Measurements from ENCODE around the gene DNASE1L2. TPM values are rescaled to one million over a fixed set of nuclear protein-coding genes. Genes with fewer than 3 reads are reported as not detected.

Gene DNASE1L2
- polyA plus RNA-seq, 3 donors, result 1.1 TPM; not detected in 2

DNA sequence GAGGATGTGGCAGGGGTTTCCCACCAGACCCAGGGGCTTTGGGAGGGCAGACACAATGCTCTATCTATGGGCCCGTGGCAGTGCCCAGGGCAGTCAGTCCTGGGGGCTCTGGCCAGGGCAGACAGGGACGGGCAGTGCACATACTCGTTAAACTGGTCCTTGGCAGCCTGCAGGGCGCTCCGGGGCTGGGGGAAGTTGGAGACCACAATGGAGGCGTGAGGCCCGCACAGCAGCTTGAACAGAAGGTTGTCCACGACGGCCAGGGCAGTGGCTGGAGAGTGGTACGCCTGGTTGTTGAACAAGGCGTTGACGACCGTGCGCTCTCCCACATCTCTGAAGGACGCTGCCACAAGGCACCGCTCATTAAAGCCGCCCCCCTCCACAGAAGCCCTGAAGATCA, 50.3 kb downstream of the DNASE1L2 start:
- Histone ChIP-seq H3K36me3 (replicated peaks in 1 of 2; ENCODE audit: control insufficient read depth in 1 of 2, insufficient read depth in 2 of 2, low read length in 2 of 2) (no peaks in the 10 kb centered on the region), H3K4me2 (replicated peaks; ENCODE audit: extremely low read depth, low read length, poor library complexity, severe bottlenecking) (no peak overlapping the region), H3K9me3 (replicated peaks in 1 of 2; ENCODE audit: control insufficient read depth in 1 of 2, insufficient read depth in 1 of 2, low read length in 2 of 2) (no peaks in the 10 kb centered on the region), H3K4me1 (ENCODE audit: control insufficient read depth in 1 of 2, insufficient read depth in 2 of 2, low read length in 2 of 2) (no peaks in the 10 kb centered on the region), H2AFZ (ENCODE audit: insufficient read depth, low read depth, low read length, poor library complexity, severe bottlenecking) (no peak overlapping the region), H4K20me1 (ENCODE audit: insufficient read depth, low read length) (no peaks in the 10 kb centered on the region), H3K79me2 (ENCODE audit: insufficient read depth, low read length) (no peaks in the 10 kb centered on the region), H3K27ac (ENCODE audit: low read depth in 1 of 2, low read length in 2 of 2) (no peak overlapping the region), H3K9ac (ENCODE audit: insufficient read depth, low read length, poor library complexity, severe bottlenecking) (no peak overlapping the region), H3K27me3 (ENCODE audit: control insufficient read depth in 2 of 2, insufficient read depth in 2 of 2, low read length in 2 of 2) (no peaks in the 10 kb centered on the region), H3K4me3 (replicated peaks in 1 of 3; ENCODE audit: low read depth in 2 of 3, low read length in 3 of 3) (no peak overlapping the region)
- Mint-ChIP-seq H3K9me3 (no peaks in the 10 kb centered on the region), H3K4me3 (no peak overlapping the region), H3K27me3 (ENCODE audit: low read depth in 3 of 3) (peaks cover 0 to 9% (median 2%) of the 10 kb centered on the region in 3 donors), H3K4me1 (no peaks in the 10 kb centered on the region), H3K36me3 (no peaks in the 10 kb centered on the region), H3K27ac (no peak overlapping the region)
- WGBS (ENCODE audit: insufficient coverage), result 89% methylated on average over 11 of the region's 17 CpGs
- DNase-seq, result no peak
- intact Hi-C loops (cut with micrococcal nuclease), result no loop called here
- TF ChIP-seq, protein P1, sequence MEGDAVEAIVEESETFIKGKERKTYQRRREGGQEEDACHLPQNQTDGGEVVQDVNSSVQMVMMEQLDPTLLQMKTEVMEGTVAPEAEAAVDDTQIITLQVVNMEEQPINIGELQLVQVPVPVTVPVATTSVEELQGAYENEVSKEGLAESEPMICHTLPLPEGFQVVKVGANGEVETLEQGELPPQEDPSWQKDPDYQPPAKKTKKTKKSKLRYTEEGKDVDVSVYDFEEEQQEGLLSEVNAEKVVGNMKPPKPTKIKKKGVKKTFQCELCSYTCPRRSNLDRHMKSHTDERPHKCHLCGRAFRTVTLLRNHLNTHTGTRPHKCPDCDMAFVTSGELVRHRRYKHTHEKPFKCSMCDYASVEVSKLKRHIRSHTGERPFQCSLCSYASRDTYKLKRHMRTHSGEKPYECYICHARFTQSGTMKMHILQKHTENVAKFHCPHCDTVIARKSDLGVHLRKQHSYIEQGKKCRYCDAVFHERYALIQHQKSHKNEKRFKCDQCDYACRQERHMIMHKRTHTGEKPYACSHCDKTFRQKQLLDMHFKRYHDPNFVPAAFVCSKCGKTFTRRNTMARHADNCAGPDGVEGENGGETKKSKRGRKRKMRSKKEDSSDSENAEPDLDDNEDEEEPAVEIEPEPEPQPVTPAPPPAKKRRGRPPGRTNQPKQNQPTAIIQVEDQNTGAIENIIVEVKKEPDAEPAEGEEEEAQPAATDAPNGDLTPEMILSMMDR (IDR thresholded peaks at IDR 0.05), result no peak

DNA sequence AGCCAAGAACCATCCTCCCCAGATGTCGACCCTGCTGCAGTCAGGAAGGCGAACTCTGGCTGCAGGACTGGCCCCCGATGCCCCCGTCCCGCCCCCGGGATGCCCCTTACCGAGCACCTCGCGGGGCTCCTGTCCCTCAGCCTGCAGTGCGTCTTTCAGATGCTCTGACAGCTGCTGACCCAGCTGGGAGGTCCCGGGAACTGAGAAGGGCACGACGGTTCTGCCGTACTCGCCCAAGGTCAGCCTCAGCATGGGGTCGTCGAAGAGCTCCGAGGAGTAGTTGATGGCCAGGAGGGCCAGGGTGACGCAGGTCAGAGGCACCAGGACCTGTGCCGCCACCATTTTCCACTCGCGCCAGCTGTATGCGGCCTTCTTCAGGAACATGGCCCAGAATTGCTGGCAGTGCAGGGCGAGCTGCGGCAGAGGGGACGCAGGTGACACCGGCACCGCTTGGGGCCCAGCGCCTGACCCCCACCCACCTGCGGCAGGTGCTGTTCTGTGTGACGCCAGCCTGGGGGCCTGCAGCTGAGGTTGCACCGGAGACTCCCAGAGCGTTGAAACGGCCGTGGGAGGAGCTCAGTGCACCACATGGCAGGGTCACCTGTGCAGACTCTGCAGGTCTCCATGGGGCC, 51.8 kb downstream of the DNASE1L2 start:
- Histone ChIP-seq H3K4me2 (replicated peaks; ENCODE audit: extremely low read depth, low read length, poor library complexity, severe bottlenecking) (no peak overlapping the region), H3K9ac (ENCODE audit: insufficient read depth, low read length, poor library complexity, severe bottlenecking) (no peak overlapping the region), H3K4me3 (replicated peaks in 1 of 3; ENCODE audit: low read depth in 2 of 3, low read length in 3 of 3) (no peak overlapping the region), H2AFZ (ENCODE audit: insufficient read depth, low read depth, low read length, poor library complexity, severe bottlenecking) (no peak overlapping the region), H3K9me3 (replicated peaks in 1 of 2; ENCODE audit: control insufficient read depth in 1 of 2, insufficient read depth in 1 of 2, low read length in 2 of 2) (no peaks in the 10 kb centered on the region), H4K20me1 (ENCODE audit: insufficient read depth, low read length) (no peaks in the 10 kb centered on the region), H3K27me3 (ENCODE audit: control insufficient read depth in 2 of 2, insufficient read depth in 2 of 2, low read length in 2 of 2) (no peaks in the 10 kb centered on the region), H3K79me2 (ENCODE audit: insufficient read depth, low read length) (no peaks in the 10 kb centered on the region), H3K4me1 (ENCODE audit: control insufficient read depth in 1 of 2, insufficient read depth in 2 of 2, low read length in 2 of 2) (no peaks in the 10 kb centered on the region), H3K36me3 (replicated peaks in 1 of 2; ENCODE audit: control insufficient read depth in 1 of 2, insufficient read depth in 2 of 2, low read length in 2 of 2) (no peaks in the 10 kb centered on the region), H3K27ac (ENCODE audit: low read depth in 1 of 2, low read length in 2 of 2) (no peak overlapping the region)
- no peak for DNase-seq
- WGBS (ENCODE audit: insufficient coverage), result 95% methylated on average over 35 of the region's 35 CpGs
- no peaks in the 10 kb centered on the region for H3K4me1 Mint-ChIP-seq
- H3K27me3 Mint-ChIP-seq (ENCODE audit: low read depth in 3 of 3), result peaks cover 0 to 9% (median 2%) of the 10 kb centered on the region in 3 donors
- H3K27ac Mint-ChIP-seq, result peak overlapping the region in 1 of 7 donors; percentile 46
- H3K9me3 Mint-ChIP-seq, result no peaks in the 10 kb centered on the region
- H3K4me3 Mint-ChIP-seq, result no peak overlapping the region
- H3K36me3 Mint-ChIP-seq, result no peaks in the 10 kb centered on the region
- TF ChIP-seq, protein P1 (IDR thresholded peaks at IDR 0.05), result no peak
- intact Hi-C loops (cut with micrococcal nuclease), result no loop called here

Small RNA genes lying within 50 kb of the gene (small RNA-seq; reads per million reads assigned to genes)
- gene MIR3677 (ENCODE audit: insufficient read length, low read depth) (not detected), gene MIR4717 (ENCODE audit: insufficient read length, low read depth) (not detected)

Other genes with a start within 250 kb of the DNASE1L2 start
- gene SYNGR3, start 246.5 kb upstream of the DNASE1L2 start, polyA plus RNA-seq, result under 1 TPM in 2 of 3 donors, not detected in 1; 0.20 to 0.29 TPM
- 10 to 100 TPM in 1 of 3 donors, 1 to 10 TPM in 2; 1.4 to 42.1 (median 1.5) TPM for gene ZNF598, start 226.6 kb upstream of the DNASE1L2 start, polyA plus RNA-seq
- gene NPW, start 216.7 kb upstream of the DNASE1L2 start, polyA plus RNA-seq, result not detected
- gene NHERF2, start 209.5 kb upstream of the DNASE1L2 start, polyA plus RNA-seq, result 1 to 10 TPM in 1 of 3 donors, under 1 TPM in 2; 0.66 to 8.2 (median 0.78) TPM
- gene NTHL1, start 188.6 kb upstream of the DNASE1L2 start, polyA plus RNA-seq, result 10 to 100 TPM in 1 of 3 donors, 1 to 10 TPM in 2; 9.2 to 22.4 (median 9.6) TPM
- 10 to 100 TPM; 11.7 to 95.1 (median 20.8) TPM for gene TSC2, start 188.5 kb upstream of the DNASE1L2 start, polyA plus RNA-seq
- 10 to 100 TPM in 1 of 3 donors, 1 to 10 TPM in 1, under 1 TPM in 1; 0.22 to 53.8 (median 1.6) TPM for gene PKD1, start 100.5 kb upstream of the DNASE1L2 start, polyA plus RNA-seq
- not detected for gene RAB26, start 87.8 kb upstream of the DNASE1L2 start, polyA plus RNA-seq
- gene TRAF7, start 80.7 kb upstream of the DNASE1L2 start, polyA plus RNA-seq, result 10 to 100 TPM in 1 of 3 donors, 1 to 10 TPM in 2; 5.9 to 41.9 (median 6.7) TPM
- not detected for gene CASKIN1, start 39.8 kb upstream of the DNASE1L2 start, polyA plus RNA-seq
- gene MLST8, start 31.0 kb upstream of the DNASE1L2 start, polyA plus RNA-seq, result 10 to 100 TPM; 29.9 to 54.3 (median 30.5) TPM
- gene BRICD5, start 25.6 kb upstream of the DNASE1L2 start, polyA plus RNA-seq, result 1 to 10 TPM in 1 of 3 donors, not detected in 2; 8.8 TPM
- gene PGP, start 21.6 kb upstream of the DNASE1L2 start, polyA plus RNA-seq, result 10 to 100 TPM in 2 of 3 donors, 1 to 10 TPM in 1; 7.2 to 20.2 (median 19.2) TPM
- 10 to 100 TPM in 1 of 3 donors, 1 to 10 TPM in 2; 4.9 to 50.9 (median 5.8) TPM for gene E4F1, start 12.9 kb upstream of the DNASE1L2 start, polyA plus RNA-seq
- 10 to 100 TPM; 29.9 to 74.5 (median 52.3) TPM for gene ECI1, start 15.1 kb downstream of the DNASE1L2 start, polyA plus RNA-seq
- 100 to 1,000 TPM in 2 of 3 donors, 10 to 100 TPM in 1; 93.7 to 176 (median 106) TPM for gene RNPS1, start 31.7 kb downstream of the DNASE1L2 start, polyA plus RNA-seq
- 1 to 10 TPM in 1 of 3 donors, under 1 TPM in 2; 0.06 to 1.2 (median 0.68) TPM for gene ABCA3, start 104.3 kb downstream of the DNASE1L2 start, polyA plus RNA-seq
- under 1 TPM; 0.34 to 0.97 (median 0.68) TPM for gene CCNF, start 193.0 kb downstream of the DNASE1L2 start, polyA plus RNA-seq
- gene TEDC2, start 223.7 kb downstream of the DNASE1L2 start, polyA plus RNA-seq, result under 1 TPM in 1 of 3 donors, not detected in 2; 0.28 TPM
- not detected for gene NTN3, start 234.9 kb downstream of the DNASE1L2 start, polyA plus RNA-seq
- gene TBC1D24, start 238.7 kb downstream of the DNASE1L2 start, polyA plus RNA-seq, result 1 to 10 TPM in 2 of 3 donors, under 1 TPM in 1; 0.76 to 5.9 (median 2.1) TPM